ENCODE measurements around the gene CPAMD8.

The CPAMD8 gene

DNA sequence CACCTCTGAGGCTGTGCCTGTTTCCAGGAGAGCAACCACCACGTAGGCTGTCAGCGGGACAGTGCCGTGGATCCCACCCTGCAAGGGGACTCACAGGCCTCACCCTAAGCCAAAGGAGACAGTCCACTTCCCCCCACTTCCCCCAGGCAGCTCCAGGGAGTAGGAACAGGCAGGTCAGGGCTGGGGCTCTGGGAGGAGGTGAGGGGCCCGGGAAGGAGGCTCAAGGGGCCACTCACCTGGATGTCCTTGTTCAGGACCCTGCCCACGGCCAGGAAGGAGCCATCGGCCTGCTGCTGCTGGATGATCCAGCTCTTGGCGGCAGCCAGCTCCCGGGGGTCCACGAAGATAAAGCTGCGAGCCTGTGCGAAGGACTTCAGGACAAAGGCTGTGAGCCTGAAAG, 112.2 kb downstream of the CPAMD8 start:
- DNase-seq = no peak

GRCh38 chr19:16912780-16913179, 113.8 kb downstream of the CPAMD8 start:
- no peak for DNase-seq

DNA sequence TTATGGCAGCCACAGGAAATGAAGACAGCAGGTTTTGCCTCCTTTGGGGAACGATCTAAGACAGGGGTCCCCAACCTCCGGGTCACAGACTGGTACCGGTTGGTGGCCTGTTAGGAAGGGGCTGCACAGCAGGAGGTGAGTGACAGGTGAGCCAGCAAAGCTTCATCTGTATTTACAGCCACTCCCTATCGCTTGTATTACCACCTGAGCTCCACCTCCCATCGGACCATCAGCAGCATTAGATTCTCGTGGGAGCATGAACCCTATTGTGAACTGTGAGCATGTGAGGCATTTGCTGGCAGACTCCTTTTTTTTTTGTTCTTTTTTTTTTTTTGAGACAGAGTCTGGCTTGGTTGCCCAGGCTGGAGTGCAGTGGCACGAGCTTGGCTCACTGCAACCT, 115.6 kb downstream of the CPAMD8 start:
- DNase-seq = no peak

GRCh38 chr19:16908759-16909158, 117.9 kb downstream of the CPAMD8 start:
- DNase-seq = no peak

DNA sequence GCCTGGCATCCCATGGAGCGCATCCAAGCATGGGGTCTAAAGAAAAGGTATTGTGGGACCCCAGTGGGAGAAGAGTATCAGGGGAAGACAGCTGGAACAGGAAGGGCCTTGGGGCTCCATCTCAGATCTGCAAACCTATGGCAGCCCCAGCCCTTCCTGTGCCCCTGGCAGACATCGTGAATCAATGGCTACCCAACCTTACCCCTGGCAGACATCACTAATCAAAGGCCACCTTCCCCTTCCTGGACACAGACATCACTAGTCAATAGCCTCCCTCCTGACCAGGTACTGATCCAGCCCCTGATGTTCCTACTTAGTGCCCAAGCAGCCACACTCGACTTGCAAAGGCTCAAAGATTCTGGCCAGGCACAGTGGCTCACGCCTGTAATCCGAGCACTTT, 122.0 kb downstream of the CPAMD8 start:
- DNase-seq = no peak

DNA sequence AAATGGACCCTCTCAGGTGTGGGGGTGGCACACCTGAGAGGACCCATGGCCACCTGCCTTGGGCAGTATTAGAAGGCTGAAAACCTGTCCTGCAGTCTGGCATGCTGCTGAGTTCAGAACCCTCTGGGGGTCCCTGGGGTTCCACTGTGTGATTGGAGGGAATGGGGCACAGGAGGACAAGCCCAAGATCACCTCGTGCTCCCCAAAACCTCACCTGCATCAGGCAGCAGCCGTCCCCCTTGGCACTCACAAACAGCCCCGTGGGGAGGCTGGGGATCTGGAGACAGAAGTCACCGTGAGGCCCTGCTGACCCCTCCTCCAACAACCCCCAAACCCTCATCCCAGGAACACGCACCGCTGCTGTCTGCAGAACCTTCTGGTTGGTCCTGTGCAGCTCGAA, 123.3 kb downstream of the CPAMD8 start:
- no peak for DNase-seq

DNA sequence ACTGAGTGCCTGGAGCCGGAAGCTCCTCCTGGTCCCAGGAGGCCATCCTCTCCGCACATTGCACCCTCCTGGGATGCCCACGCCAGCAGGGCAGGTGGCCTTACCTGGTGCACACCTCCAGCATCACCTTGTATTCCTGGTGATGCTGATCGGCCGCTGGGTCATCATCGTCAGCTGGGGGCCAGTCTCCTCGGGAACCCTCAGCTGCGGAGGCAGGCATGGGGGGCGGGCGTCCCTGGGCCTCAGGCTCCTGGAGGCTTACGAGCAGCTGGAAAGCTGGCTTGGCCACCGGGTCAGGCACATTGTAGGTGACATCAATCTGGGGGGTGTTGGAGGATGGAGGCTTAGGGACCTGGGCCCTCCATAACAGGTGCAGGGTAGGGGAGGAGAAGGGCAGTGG, 124.1 kb downstream of the CPAMD8 start:
- DNase-seq = no peak

- DNase-seq = no peak
Measured at GRCh38 chr19:16901491-16902175, 125.0 kb downstream of the CPAMD8 start.

DNA sequence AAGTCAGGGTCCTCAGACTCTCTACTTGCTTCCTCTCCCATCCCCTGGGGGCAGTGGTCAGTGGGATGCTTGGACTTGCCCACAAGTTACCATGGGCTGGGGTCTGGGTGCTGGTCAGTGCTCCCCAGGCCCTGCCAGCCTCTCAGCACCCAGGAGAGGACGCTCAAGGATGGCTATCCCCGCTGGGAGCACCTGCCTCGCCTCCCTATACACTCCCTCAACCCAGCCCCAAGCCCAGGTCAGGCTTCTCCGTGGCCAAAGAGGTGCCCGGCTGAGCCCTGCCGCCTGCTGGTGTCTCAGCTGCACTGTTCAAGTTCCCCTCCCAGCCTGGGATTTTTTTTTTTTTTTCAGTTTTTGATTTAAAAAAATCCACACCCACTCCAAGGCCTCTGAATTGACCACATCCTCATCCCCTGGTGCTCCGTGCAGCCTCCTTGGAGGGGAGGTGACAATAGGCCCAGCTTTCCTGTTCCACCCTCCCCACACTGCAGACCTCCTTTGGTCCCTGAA, 127.0 kb downstream of the CPAMD8 start:
- peak; percentile 35 for DNase-seq

DNA sequence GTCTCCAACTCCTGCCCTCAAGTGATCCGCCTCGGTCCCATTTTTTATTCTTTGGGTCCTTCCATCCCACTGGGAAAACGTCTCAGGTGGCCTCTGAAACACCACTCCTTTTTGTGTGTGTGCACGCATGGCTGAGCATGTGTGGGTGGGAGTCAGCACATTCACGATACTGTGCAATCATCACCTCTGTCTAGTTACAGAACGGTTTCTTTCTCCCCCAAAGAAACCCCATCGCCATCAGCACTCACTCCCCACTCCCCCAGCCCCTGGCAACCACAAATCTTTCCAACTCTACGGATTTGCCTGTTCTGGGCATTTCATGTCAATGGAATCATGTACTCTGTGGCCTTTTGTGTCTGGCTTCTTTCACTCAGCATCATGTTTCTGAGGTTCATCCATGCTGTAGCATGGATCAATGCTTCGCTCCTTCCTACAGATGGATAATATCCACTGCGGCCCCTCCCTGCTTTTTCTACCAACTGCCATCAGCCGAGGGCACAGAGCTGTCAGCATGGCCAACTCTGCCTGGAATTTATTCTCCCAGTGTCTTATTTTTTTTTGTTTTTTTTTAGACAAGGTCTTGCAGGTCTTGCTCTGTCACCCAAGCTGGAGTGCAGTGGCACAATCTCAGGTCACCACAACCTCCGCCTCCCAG, 128.1 kb downstream of the CPAMD8 start:
- DNase-seq = no peak

DNA sequence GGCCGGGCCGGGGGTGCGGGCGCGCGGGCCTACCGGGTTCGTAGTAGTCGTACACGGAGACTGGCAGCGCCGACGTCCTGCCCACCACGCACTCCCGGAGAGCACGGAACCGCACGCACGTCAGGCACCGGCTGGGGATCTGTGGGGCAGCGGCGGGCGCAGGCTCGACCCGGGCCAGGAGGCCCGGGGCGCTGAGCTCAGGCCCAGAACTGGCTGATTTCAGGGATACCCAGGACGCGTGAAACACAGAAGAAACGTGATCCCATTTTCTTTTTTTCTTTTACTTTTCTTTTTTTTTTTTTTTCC, 128.8 kb downstream of the CPAMD8 start:
- DNase-seq = peak; percentile 15

DNA sequence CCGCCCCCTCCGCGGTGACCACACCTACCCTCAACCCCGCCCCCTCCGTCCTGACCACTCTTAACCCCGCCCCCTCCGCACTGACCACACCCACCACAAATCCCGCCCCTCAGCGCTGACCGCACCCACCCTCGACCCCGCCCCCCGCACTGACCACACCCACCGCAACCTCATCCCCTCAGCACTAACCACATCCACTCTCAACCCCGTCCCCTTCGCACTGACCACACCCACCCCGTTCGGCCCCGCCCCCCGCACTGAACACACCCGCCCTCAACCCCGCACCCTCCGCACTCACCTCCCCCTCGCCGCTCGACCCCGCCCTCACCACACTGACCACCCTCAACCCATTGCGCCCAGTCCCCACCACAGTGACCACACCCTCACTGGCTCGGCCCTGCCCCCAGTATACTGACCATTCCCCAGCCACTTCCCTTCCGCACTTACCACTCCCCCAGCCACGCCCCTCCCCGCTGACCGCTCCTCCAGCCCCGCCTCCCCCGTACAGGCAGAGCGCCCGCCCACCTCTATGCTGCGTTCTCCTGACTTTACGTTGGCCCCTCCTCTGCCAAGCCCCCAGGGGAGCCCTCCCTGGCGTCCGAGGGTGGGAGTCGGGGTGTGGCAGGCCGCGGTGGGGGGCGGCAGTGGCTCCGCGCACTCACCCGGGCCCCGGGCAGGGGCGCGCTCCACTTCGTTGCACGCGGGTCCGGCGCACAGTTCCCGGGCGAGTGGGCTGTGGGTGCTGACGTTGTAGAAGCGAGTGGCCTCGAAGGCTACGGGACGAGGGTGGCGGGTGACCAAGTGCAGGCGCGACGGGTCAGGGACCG, 129.4 kb downstream of the CPAMD8 start:
- peak; percentile 78 for DNase-seq

DNA sequence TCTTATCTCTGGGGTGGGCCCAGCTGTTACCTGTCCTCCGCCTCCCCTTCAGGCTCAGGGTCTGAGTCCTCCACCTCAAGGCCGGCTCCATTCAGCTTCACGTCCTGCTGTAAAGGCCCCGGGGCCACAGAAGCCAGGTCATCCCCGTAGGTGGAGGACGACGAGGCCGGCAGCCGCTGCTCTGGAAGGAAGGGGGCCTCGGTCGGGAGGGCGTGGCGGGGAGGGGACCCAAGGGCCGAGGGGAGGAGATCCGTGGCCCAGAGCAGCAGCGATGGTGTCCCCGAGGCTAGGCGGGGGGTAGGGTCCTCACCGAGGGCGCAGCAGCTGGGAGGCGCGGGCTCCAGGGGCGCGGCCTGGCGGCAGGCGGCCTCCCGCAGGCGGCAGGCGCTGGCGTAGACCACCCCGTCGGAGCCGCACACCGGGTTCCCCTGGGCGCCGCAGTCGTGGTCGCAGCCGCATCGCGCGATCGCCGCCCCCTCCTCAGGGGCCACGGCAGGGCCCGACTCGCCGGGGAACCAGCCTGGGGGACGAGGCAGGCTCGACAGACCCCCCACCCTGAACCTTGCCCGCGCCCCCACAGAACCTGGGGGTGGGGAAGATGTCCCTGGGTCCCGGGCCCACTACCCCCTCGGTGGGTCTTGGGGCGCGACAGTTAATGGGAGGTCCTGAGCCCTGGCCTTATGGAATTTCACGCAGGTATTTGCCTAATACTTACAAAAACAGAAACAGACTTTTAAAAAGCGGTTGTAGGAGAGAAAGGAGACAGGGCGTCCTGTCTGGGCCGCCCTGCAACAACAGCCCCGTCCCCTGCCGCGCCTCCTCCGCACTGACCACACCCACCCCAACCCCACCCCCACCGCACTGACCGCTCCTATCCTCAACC, 130.2 kb downstream of the CPAMD8 start:
- DNase-seq = no peak

- no peak for DNase-seq
Measured at GRCh38 chr19:16895467-16896145, 131.0 kb downstream of the CPAMD8 start.

DNA sequence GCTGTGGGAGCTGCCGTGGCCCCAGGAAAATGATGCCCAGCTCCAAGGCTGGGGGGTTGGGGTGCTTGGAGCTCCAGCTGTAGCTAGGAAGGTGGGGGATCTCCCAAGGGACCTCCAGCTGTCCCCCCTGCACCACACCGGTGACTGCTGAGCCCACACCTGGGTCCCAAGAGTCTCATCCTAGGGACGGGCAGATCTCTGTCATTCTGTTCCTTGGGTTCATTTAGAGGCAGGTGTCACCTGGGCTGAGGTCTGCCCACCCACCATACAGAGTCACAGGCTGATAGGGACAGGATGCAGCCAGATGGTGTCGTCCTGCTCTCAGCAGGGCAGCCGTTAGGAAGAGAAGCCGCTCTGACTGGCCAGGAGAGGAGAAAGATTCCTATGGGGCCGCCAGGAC, 132.5 kb downstream of the CPAMD8 start:
- no peak for DNase-seq

- no peak for DNase-seq
Measured at GRCh38 chr19:16893686-16893989, 133.0 kb downstream of the CPAMD8 start.

DNA sequence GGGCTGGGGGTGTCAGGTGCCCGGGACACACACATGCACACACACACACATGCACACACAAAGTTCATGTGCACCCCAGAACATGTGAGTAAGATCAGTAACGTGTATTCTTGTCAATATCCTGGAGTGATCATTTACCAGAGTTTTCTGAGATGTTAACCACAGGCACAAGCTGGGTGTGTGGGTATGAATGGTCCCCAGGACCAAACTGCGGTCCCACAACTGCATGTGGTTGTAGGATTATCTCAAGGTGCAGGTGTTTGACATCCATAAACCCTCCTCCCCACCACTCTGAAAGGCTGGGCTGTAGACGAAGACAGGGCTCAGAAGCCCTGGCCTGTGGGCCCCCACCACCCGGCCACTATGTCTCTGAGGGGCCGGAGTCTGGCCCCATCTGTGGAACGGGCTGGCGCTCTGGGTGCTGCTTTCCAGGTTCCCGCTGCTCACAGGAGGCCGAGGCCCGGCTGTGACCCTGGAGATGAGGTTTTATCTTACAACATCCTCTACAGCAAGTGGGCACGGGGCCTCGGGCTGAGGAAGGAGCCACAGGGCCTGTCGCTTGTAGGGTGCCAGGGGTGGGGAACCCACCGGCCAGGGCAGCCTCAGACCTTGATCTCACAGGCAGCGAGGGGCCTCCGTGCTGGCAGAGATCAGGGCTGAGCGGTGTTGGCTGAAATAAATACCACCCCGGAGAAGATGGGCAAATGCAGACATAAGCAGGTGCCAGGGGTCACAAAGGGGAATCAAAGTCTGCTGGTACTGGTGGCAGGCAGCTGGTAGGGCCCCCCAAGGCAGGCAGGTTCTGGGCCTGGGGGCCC, 133.5 kb downstream of the CPAMD8 start:
- DNase-seq = no peak

DNA sequence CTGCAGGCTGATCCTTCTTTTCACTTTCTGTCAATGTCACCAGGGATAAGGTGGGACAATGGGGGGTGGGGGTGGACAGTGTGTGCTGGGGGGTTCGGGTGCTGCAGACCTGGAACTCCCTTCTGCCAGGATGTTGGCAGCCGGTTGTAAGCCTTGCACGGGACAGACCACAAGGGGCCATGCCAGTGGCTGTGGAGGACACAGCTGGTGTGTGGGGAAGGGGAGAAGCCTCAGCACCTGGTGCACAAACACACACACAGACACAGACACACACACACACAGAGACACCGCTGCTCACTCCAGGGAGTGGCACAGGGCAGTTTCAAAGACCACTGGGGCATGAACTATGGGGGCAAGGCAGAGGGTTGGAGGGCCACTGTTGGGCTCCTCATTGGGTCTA, 134.2 kb downstream of the CPAMD8 start:
- no peak for DNase-seq

DNA sequence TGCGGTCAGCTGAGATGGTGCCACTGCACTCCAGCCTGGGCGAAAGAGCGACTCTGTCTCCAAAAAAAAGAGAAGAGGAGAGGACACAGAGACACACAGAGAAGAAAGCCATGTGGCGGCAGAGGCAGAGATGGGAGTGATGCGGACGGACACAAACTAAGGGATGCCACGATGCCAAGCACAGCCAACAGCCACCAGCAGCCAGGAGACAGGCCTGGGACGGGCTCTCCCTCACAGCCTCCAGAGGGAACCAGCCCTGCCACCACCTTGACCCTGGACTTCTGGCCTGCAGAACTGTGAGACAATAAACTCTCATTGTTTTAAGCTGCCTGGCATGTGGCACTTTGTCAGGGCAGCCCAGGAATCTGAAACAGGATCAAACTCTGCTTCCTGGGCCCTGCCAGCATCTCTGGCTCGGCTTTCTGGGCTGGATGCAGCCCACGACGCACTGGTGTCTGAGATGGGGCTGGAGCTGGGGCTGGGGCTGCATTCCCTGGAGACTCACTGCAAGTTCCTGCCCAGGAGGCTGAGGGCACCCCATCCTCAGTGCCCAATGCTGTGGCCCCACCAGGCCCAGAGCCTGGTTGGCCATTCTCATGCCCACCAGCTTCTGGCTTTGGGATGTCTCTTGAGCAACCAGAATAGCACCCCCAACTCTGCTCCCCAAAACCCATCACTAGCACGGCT, 134.8 kb downstream of the CPAMD8 start:
- no peak for DNase-seq

DNA sequence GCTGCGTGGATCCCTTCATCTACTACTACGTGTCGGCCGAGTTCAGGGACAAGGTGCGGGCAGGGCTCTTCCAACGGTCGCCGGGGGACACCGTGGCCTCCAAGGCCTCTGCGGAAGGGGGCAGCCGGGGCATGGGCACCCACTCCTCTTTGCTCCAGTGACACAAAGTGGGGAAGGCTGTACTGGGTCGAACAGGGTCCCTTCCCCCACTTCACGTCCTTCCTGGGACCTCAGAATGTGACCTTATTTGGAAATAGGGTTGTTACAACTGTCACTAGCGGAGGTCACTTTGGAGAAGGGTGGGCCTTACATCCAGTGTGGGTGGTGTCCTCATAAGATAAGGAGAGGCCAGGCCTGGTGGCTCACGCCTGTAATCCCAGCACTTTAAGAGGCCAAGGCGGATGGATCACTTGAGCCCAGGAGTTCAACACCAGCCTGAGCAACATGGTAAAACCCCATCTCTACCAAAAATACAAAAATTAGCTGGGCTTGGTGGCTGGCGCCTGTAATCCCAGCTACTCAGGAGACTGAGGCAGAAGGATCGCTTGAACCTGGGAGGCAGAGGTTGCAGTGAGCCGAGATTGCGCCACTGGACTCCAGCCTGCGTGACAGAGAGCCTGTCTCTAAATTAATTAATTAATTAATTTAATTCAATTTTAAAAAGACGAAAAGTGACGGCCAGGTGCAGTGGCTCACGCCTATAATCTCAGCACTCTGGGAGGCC, 136.0 kb downstream of the CPAMD8 start:
- no peak for DNase-seq

All from CD4-positive, alpha-beta T cell treated with Interleukin-10 for 1 hour (primary cell).